Bronchus fibroblast of lung (primary cell): ENCODE measurements around the gene GABRB3. TPM values are rescaled to one million over a fixed set of nuclear protein-coding genes. Genes with fewer than 3 reads are reported as not detected.

ENCODE experiments used
- total RNA-seq: library from RNA; depleted of rRNA; stranded (reverse); fragments of >200 nt; gene quantifications from 2 replicates; pipeline ENCODE4 v1.2.3, GENCODE V29; 2015

Gene GABRB3
- total RNA-seq, result under 0.01 TPM in 2 replicates

GRCh38 chr15:26772154-26773066, at the start of gene GABRB3:
GABRB3 (minus strand) TSS chr15:26773066.

Other genes with a start within 250 kb of the GABRB3 start
- gene GABRA5, start 94.0 kb upstream of the GABRB3 start, total RNA-seq, result 0.17 and 0.30 TPM in 2 replicates
- not detected in 2 replicates for gene GABRG3, start 198.1 kb upstream of the GABRB3 start, total RNA-seq